Central memory CD4-positive, alpha-beta T cell (primary cell): ENCODE measurements around the gene ZGLP1.
"Not testable (repeated sequence)": the region's sequence is repeated elsewhere in the genome, so short reads cannot be mapped to it uniquely, and the experiment has no call there.

Source experiments
- DNase-seq: peaks from one replicate; pipeline ENCODE4 v3.0.0; 2022
- total RNA-seq, 3 experiments: gene quantifications; one replicate each; lab custom pipeline; 2026; lab: John Stamatoyannopoulos, UW

The ZGLP1 gene
- total RNA-seq, result 0.19 to 1.1 (median 0.87) reads per million in 3 experiments

DNA sequence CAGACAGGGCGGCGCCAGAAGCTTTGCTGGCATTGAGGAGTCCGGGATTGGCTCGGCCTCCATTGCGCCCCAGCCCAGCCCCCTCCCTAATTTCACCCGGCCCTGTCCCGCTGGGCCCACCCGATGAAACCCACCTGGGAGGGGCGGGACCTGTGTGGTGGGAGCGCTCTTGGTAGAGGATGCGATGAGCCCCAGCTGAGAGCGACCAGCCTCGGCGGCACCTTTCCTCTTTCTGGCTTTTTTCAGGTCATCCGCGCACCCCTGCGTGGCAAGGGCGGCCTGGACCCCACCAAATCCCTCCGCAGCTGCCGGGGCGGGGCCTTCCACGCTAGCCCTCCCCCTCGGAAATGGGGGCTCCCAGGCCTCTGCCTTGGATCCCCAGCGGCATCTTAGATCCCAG is at the start of gene ZGLP1:
Gene ZGLP1, minus strand, starts transcription at position 393 of the 400 bp plus-strand sequence.
- no peak for DNase-seq

DNA sequence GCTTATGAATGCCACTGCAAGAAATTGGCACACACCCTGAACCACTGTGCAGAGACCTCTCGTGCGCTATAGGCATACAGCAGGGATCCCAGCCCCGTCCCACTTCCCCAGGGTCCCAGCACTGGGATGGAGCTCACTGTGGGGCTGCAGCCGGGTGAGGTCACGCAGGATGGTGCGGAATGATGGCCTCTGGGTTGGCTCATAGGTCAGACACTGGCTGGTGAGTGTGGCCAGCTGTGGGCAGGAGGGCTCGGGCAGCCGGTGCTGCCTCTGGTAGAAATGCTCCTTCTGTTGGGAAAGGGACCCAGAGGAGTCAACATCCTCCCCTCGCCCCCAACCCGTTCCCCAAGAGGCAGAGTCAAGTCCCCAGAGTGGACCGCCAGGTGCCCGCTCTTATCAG is 46.8 kb upstream of the ZGLP1 start:
- no peak for DNase-seq

DNA sequence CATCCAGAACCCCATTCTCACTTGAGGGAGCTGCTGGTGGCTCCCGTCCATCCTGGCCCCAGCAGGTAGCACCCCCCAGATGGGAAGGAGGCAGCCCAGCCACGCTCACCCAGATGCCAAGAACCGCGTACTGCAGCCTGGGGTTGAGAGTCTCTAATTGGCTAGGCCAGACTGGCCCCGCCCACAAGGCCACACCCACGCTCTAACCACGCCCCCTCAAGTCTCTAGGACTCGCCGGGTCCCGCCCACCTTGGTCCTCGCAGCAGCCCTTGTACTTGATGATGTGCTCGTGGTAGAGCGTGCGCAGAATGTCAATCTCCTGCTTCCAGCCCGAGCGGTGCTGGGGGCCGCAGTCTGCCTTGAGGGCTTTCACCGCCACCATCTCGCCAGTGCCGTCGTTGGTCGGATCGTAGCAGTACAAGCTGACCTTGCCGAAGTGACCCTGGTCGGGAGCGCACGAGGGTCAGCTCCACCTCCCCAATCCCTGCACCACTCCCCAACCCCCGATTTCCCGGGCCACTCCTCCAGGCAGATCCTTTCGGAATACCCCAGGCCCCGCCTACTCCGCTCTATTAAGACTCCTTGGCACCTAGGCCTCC is 44.3 kb upstream of the ZGLP1 start:
- DNase-seq, result no peak

DNA sequence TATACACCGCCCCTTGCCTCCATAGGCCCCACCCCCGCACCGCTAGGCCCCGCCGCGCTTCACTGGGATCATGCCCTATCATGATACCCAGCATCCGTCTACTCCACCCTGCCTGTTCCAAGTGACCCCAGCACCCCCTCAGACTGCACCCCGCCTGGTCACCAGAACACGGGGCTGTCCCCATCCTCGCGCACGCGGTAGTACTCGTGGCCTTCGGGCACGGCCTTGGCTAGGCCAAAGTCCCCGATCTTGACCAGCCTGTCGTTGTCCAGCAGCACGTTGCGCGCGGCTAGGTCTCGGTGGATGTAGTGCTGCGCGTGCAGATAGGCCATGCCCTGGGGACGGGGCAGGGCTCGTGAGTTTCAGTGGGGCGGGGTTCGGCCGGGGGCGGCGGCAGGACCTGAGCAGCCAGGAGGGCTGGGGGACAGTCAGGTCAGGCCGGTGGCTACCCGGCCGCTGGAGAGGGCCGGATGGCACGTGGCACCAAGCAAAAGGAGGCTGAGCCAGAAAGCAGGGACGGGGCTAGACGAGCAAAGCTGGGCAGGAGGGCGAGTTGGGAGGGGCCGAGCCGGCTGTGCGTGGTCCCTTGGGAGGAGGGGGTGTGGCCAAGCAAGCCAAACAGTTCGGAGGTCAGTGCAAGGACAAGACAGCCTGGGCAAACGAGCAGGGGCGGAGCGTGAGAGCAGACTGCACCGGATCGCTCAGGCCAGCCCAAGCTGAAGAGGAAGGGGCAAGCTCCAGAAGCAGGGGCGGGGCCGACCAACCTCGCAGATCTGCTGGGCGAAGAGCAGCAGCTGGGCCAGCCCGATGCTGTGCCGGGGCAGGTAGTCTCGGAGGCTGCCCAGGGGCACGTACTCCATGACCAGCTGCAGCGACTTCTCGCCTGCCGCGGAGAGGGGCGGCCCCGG is 43.4 kb upstream of the ZGLP1 start:
- DNase-seq, result no peak

DNA sequence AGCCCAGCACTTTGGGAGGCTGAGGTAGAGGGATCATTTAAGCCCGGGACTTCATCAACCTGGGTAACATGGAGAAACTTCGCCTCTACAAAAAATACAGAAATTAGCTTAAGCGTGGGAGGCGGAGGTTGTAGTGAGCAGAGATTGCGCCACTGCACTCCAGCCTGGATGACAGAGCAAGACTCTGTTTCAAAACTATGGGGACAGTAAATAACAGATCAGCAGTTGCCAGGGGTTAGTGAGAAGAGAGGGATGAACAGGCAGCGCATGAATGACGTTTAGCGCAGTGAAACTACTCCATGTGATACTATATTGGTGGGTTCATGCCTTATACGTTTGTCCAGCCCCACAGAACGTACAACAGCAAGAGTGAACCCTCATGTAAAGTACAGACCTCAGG is 36.9 kb upstream of the ZGLP1 start:
- DNase-seq, result no peak

DNA sequence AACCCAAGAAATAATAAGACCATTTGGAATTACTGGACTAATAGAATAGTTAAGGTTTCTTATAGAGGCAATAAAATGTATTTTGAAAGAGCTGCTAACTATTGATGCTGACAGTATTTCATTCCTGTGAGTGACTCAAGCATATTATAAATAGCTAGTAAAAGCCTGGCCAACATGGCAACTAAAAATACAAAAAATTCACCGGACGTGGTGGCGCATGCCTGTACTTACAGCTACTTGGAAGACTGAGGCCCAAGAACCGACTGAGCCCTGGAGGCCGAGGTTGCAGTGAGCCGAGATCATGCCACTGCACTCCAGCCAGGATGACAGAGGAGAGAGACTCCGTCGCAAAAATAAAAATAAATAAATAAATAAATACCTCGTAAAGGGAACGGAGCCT is 35.2 kb upstream of the ZGLP1 start:
- DNase-seq, result no peak

DNA sequence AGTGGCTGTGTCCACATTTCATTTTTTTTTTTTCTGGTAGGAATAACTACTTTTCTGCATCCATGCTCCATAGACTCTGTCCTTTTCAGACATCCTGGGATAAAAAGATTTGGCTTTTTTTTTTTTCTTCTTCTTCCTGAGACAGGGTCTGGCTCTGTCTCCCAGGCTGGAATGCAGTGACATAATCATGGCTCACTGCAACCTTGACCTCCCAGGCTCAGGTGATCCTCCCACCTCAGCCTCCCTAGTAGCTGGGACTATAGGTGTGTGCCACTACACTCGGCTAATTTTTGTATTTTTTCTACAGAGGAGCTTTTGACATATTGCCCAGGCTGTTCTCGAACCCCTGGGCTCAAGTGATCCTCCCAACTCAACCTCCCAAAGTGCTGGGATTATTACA is 33.9 kb upstream of the ZGLP1 start:
- no peak for DNase-seq

DNA sequence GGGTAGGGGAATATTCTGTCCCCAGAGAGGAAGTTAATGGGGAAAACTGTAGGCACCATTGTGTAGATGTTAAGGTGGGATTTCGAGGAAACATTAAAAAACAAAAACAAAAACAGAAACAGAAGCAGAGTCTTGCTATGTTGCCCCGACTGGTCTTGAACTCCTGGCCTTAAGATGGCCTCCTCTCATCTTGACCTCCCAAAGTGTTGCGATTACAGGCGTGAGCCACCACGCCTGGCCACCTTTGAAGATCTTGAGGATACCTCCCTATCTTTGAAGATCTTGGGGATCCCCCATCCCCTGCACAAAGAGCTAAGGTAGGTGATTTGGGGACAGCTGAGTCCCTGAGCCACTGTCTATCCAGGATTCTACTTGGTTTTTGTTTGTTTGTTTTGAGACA is 30.4 kb upstream of the ZGLP1 start:
- no peak for DNase-seq

DNA sequence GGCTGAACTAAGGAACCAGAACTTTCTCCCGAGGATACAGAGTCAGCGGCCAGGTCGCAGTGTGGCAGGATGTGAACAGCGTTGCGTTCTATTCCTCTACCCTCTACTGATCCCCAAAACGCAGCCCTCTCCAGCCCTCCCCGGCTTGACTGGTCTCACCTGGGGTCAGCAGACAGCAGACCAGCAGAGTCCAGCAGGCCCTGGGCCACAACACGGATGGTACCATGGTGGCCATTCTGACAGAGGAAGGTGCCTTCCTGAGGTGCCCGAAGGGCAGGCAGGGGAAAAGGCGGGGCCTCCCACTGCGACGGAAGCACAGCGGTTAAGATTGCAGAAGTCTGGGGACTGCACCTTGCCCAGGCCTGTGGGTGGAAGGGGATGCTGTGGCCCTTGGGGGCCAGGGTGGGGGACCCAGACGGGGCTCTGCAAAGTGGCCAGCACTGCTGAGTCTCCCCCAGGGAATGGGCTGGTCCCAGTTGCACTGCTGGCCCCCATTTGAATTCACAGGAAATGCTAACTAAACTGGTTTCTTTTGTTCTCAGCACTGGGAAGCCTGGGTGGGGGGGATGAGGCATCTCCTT is 29.9 kb upstream of the ZGLP1 start, which contains the start of gene ICAM3:
Gene ICAM3, minus strand, starts transcription at position 245 of the 581 bp plus-strand sequence. Its CDS starts 10 bp downstream, at position 235.
- peak; percentile 49 for DNase-seq

DNA sequence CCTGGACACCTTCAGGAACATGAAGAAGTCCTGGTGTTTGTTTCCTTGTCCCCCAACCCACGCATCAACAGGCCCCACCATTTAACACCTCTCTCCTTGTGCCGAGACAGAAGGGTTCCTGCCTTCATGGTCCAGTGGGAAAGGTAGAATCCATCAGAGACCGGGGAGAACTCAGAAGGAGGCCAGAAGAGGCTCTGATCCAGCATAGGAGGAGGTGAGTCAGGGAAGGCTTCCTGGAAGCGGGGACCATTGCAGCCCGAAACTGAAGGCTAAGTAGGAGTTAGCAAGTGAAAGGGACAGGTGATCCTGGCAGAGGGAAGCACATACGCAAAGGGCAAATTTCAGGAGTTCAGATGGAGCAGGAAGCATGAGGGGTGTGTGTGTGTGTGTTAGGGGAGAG is 29.3 kb upstream of the ZGLP1 start:
- DNase-seq, result no peak

DNA sequence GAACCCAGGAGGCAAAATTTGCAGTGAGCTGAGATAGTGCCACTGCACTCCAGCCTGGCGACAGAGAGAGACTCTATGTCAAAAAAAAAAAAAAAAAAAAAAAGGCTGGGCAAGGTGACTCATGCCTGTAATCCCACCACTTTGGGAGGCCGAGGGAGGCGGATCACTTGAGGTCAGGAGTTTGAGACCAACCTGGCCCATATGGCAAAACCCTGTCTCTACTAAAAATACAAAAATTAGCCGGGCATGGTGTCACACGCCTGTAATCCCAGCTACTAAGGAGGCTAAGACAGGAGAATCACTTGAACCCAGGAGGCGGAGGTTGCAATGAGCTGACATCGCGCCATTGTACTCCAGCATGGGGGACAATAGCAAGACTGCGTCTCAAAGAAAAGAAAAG is 27.1 kb upstream of the ZGLP1 start:
- not testable (repeated sequence) for DNase-seq

DNA sequence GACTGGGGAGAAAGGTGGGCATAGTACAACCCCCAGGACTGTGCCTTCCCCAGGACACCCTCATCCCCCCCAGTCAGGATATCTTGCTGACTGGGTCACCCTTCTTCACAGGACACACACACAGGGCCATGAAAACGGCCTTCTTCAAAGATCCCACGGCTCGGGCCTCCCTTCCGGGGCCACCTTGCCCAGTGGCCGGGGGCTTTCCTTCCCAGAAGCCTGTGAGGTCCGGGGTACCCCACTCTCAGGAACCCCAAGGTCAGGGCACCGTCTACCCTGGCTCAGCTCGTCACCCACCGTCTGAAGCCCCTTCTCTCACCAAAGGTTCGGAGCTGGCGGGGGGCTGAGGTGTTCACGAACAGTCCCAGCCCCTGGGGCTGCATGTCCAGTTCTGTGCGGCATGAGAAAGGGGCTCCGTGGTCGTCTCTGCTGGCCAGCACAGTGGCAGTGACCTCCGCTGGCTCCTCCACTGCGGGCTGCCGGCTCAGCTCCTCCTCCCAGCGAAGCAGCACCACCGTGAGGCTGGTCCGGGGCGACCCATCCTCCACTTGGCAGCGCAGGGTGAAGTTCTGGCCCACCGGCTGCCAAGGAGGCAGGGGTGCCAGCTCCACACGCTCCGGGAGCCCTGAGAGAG is 25.9 kb upstream of the ZGLP1 start:
- no peak for DNase-seq

DNA sequence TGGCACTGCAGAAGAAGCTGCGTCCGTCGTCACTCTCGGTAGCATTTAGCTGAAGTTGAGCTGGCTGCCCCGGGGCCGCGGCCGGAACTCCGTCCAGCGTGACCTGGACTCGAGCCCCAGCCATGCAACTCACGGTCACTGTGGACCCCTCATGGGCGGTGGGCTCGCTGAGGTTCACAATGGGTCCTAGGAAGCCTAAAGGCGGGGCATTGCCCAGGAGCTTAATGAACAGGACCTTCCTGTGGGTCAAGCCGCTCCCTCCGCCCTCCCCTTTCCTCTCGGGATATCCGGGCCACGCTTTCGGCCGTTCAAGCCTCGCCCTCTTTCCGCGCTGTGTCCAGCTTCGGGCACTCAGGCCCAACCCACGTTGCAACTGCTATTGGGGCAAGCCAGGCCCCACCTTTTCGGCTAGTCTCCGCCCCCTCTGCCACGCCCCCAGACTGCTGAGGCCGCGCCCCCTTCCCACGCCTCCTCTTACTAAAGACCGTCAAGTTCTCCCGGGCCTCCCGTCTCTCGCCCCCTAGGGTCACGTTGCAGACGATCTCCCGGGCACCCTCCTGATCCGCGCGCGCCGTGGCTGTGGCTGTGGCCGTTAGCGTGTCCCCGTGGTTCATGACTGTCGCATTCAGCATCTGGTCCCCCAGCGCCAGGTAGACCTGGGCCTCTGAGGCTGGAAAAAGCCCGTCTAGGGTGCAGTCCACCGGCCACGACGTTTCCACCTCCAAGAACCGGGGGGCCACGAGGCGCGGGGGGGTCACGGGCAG is 25.2 kb upstream of the ZGLP1 start:
- DNase-seq, result no peak

DNA sequence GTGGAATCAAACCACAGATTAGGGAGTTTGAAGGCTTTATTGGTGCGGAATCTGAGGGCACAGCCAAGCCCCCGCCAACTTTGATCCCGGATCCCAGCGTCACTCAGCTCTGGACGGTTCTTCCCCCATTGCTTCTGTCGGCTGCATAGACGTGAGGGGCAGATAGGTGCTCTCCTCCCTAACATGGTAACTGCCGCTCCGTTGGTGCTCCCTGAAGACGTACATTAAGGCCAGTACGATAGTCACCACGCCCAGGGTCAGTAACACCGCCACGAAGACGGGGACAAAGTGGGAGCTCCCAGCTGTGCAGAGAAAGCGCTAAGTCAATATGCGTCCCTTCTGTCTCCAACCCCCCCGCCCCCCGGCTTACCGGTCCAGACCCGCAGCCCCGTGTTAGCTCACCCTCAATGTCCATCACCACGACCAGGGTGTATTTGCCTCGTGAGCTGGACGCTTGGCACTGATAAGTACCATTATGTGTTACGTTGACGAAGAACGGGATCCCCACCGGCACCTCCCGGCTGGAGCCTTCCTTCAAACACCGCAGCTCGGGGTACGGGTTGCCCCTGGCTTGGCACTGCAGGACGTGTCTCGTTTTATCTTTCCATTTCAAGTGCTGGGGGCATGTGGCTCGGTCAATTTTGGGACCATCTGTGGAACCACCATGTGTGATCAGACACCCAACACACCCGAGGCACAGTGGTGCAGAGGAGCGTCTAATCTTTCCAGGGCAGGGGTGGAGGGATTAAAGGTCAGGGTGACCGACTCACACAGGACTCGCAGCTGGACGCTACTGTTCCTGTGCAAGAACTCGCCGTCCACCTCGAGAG is 24.4 kb upstream of the ZGLP1 start:
- DNase-seq, result no peak

DNA sequence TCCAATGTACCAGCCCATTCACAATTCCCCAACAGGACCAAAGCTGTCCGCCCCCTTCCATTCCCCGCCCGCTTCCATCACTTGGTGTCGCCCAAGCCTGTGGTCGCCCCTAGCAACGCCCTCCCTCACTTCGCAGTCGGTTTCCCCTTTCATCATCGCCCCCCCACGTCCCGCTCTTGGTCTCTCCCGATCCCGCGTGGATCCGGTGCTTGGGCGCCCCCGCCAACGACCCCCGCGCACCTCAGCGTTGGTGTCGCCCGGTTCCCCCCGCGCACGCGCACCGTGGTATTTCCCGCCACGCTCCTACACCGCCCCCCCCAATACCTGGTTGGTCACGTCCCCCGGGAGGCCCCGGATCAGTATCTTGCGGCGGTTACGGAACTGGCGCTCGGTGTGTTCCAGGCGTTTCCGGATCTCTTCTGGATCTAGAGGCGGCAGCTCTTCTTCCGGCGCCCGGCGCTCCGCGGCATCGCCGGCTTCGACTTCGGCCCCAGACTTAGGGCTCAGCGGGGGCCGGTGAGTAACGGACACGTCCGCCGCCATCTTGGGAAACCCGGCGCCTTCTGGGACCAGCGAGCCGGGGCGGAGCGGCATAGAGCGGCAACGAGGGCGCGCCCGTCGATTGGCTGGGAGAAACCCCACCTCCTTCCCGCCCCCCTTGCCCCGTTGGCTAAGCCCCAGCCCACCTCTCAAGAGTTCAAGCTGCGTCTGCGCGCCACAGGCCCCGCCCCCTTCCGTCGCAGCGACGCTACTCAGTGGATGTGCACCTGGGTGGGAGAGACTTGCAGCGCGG is 23.5 kb upstream of the ZGLP1 start, which contains the start of gene RAVER1:
Gene RAVER1, minus strand, starts transcription at position 565 of the 793 bp plus-strand sequence. Its CDS starts 22 bp downstream, at position 543.
- peak; percentile 97 for DNase-seq

DNA sequence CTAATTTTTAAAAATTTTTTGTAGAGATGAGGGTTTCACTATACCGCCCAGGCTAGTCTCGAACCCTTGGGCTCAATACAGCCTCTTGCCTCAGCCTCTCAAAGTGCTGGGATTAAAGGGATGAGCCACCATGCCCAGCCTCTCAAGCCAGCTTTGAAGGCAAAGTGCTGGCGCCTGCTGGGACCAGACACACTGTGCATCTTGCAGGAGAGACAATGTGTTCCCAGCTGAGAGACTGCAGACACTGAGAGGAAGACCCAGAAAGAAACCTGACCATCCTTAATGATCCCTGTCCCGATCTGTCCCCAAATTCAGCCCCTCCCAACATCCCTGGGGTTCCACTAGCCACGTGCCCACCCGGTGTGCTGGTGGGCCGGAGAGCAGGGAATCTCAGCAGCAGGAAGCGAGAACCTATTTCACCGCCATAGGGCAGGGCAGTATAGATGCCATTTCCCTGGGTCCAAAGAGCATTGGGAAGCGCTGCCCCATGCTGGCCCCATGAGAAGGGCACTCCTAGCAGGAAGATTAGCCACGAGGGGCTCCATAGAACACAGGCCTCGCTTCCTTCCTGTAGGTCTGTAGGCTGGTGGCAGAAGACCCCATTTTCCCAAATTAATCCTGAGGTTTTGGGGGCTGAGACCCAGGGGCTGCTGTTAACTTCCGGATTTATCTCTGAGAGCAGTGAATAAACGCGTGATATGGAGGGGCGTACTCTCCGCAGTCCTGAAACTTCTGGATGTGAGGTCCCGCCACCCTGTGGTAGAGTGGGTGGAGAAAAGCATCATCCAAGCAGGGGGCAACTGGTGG is 22.7 kb upstream of the ZGLP1 start:
- no peak for DNase-seq

DNA sequence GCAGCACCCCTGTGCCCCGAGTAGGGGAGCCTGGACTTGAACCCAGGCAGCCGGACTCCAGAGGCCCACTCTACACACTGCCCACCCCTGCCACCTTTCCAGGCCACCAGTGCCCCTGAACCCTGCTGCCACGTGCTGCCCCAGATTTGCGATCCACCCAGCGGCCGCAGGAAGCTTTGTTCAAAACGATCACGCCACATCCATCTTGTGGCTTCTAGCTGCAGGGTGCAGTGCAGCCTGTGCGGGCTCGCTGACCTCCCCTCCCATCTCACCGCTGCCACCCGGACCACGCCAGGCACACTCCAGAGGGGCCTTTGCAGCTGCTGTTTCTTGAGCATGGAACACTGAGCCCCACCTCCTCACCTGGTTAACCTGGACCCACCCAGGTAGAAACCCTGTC is 19.9 kb upstream of the ZGLP1 start:
- DNase-seq, result no peak

DNA sequence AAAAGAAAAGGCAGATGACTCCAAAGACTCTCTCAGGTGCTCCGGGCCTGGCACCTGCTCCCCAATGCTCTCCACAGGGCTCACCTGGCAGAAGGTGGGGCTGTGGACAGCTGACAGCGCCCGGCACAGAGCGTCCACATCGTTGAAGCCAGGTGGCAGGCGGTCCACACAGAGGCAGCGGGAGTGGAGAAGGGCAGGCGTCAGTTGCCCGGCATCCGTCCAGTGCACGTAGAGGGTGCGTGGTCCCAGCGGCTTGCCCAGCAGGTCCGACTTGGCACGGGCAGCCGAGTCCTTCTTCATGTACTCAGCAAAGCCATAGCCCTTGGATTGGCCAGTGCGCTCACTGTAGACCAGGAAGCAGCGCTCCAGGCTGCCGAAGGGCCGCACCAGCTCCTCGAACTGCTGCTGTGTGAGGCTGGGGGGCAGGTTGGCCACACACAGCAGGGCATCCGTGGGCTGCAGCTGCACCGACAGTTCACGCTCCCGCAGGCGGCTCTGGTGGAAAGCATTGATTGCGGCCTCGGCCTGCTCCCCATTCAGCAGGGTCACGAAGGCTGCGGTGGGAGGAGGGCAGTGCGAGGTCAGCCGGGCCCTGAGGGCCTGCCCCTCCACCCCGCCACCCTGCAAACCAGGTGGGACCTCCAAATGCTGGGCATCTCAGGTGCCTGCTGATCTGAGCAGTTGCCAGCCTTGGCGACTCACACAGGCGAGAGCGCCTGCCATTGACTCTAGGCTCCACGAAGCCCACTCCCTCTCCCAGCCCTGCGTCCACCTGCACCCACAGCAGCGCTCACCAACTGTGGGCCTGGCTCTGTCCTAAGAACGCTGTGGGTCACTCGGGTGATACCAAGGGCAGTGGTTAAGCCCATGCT is 19.2 kb upstream of the ZGLP1 start:
- DNase-seq, result no peak

DNA sequence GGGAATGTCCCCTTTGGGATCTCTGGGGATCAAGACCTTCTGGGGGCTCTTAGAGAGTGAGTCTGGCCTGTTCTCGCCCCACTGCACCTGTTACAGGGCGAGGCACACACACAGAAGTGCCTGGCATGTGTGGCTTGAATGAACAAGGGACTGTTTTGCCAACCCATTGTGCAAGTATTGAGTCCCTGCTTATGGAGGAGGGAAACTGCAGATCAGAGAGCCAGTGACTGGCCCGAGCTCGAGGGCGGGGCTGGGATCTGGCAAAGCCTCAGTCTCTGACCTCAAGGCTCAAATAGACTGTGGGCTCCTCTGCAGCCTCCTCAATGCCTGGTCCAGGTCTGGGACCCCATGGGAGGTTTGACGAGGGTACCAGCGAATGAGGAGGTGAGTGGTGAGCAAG is 18.2 kb upstream of the ZGLP1 start:
- no peak for DNase-seq
